IMR-90 (cell line): Measurements from ENCODE around the gene COL4A2. TPM values are rescaled to one million over a fixed set of nuclear protein-coding genes. Genes with fewer than 3 reads are reported as not detected.

Experiments used
- ATAC-seq: fragments of 200-7000 bp; cut with Tn5 transposase; 2 replicates; pipeline ENCODE4 v1.9.1; 2020; ENCODE audit warnings: low read depth, mild to moderate bottlenecking, moderate library complexity
- BruUV-seq: library from RNA; stranded (reverse); fragments of 400-500 nt; replicated peaks from 2 replicates; lab custom pipeline; 2021; lab: Mats Ljungman, UMichigan
- CTCF ChIA-PET: fragments of 300-600 bp; formaldehyde crosslinking; extraction: SDS; loops from one replicate; lab custom pipeline; 2021; ENCODE audit warnings: antibody characterized with exemption; lab: Yijun Ruan, JAX
- POLR2A ChIA-PET: fragments of 300-600 bp; sonication (Branson Sonifier 250); formaldehyde crosslinking; loops from one replicate; lab custom pipeline; 2022; ENCODE audit warnings: antibody characterized with exemption; ENCODE audit not compliant: unreplicated experiment; lab: Charles Lee
- DNase-seq: peaks from one replicate; pipeline ENCODE4 v3.0.0; 2013
- H2AFZ ChIP-seq: replicated peaks from 2 replicates; pipeline ENCODE3; 2013; ENCODE audit warnings: low read length, mild to moderate bottlenecking; ENCODE audit not compliant: poor library complexity
- H2AK5ac ChIP-seq: 2 replicates; pipeline ENCODE4 v1.6.1; 2013; ENCODE audit warnings: low read depth, low read length, inconsistent platforms
- H2AK9ac ChIP-seq: replicated peaks from 2 replicates; pipeline ENCODE3; 2013; ENCODE audit warnings: mild to moderate bottlenecking, low read depth, low read length, moderate library complexity; ENCODE audit not compliant: poor library complexity
- H2BK120ac ChIP-seq: 2 replicates; pipeline ENCODE4 v1.6.1; 2013; ENCODE audit warnings: low read depth, low read length, inconsistent platforms
- H2BK15ac ChIP-seq: 3 replicates; pipeline ENCODE4 v1.6.1; 2013; ENCODE audit warnings: low read depth, low read length, inconsistent platforms
- H2BK20ac ChIP-seq: 2 replicates; pipeline ENCODE4 v1.6.1; 2013; ENCODE audit warnings: low read depth, mild to moderate bottlenecking, inconsistent platforms, low read length, moderate library complexity
- H2BK5ac ChIP-seq: 2 replicates; pipeline ENCODE4 v1.6.1; 2013; ENCODE audit warnings: mild to moderate bottlenecking, low read depth, low read length, inconsistent platforms; ENCODE audit not compliant: poor library complexity, severe bottlenecking
- H3K14ac ChIP-seq: replicated peaks from 2 replicates; pipeline ENCODE4 v1.6.1; 2013; ENCODE audit warnings: low read depth, low read length, inconsistent platforms
- H3K18ac ChIP-seq: 2 replicates; pipeline ENCODE4 v1.6.1; 2013; ENCODE audit warnings: low read depth, low read length, control low read depth
- H3K23ac ChIP-seq: 2 replicates; pipeline ENCODE4 v1.6.1; 2013; ENCODE audit warnings: low read depth, low read length, inconsistent platforms
- H3K27ac ChIP-seq: 2 replicates; pipeline ENCODE4 v1.5.1; 2013; ENCODE audit warnings: mild to moderate bottlenecking, control low read depth, low read length; ENCODE audit not compliant: insufficient read depth
- H3K27me3 ChIP-seq: 2 replicates; pipeline ENCODE4 v1.6.1; 2013; ENCODE audit warnings: low read length; ENCODE audit not compliant: control insufficient read depth, insufficient read depth
- H3K36me3 ChIP-seq: 2 replicates; pipeline ENCODE4 v1.6.1; 2013; ENCODE audit warnings: low read length, mixed read lengths; ENCODE audit not compliant: control insufficient read depth, insufficient read depth
- H3K4ac ChIP-seq: 2 replicates; pipeline ENCODE4 v1.6.1; 2013; ENCODE audit warnings: low read depth, low read length, inconsistent platforms
- H3K4me1 ChIP-seq: 2 replicates; pipeline ENCODE4 v1.6.1; 2013; ENCODE audit warnings: low read length, mixed read lengths; ENCODE audit not compliant: control insufficient read depth, insufficient read depth
- H3K4me2 ChIP-seq: 2 replicates; pipeline ENCODE4 v1.6.1; 2013; ENCODE audit warnings: low read depth, mild to moderate bottlenecking, control low read depth, low read length, moderate library complexity
- H3K4me3 ChIP-seq: 2 replicates; pipeline ENCODE4 v1.5.1; 2013; ENCODE audit warnings: low read depth, mild to moderate bottlenecking, control low read depth, low read length, moderate library complexity; ENCODE audit not compliant: insufficient read depth
- H3K56ac ChIP-seq: 2 replicates; pipeline ENCODE4 v1.6.1; 2013; ENCODE audit warnings: low read length, inconsistent platforms; ENCODE audit not compliant: insufficient read depth; ENCODE audit errors: extremely low read depth
- H3K79me1 ChIP-seq, 2 experiments: 2 replicates each; pipeline ENCODE4 v1.6.1; 2013; ENCODE audit warnings: low read length in 2 of 2, inconsistent platforms in 1 of 2, low read depth in 1 of 2
- H3K9ac ChIP-seq: 2 replicates; pipeline ENCODE4 v1.6.1; 2013; ENCODE audit warnings: low read depth, low read length, control low read depth
- H3K9me1 ChIP-seq: 2 replicates; pipeline ENCODE4 v1.6.1; 2013; ENCODE audit warnings: low read length, inconsistent platforms; ENCODE audit not compliant: insufficient read depth
- H3K9me3 ChIP-seq: 2 replicates; pipeline ENCODE4 v1.6.1; 2013; ENCODE audit warnings: low read length; ENCODE audit not compliant: control insufficient read depth, insufficient read depth
- H4K20me1 ChIP-seq: 2 replicates; pipeline ENCODE4 v1.6.1; 2013; ENCODE audit warnings: low read length, inconsistent platforms; ENCODE audit not compliant: insufficient read depth
- H4K5ac ChIP-seq: 2 replicates; pipeline ENCODE4 v1.6.1; 2013; ENCODE audit warnings: mild to moderate bottlenecking, low read depth, low read length, control low read depth
- H4K8ac ChIP-seq, 2 experiments: 2 replicates each; pipeline ENCODE4 v1.6.1; 2013; ENCODE audit warnings: low read depth in 2 of 2, low read length in 2 of 2, control low read depth in 1 of 2, inconsistent platforms in 1 of 2
- H4K91ac ChIP-seq: 2 replicates; pipeline ENCODE4 v1.6.1; 2013; ENCODE audit warnings: low read depth, low read length, inconsistent platforms; ENCODE audit not compliant: insufficient read depth
- BHLHE40 ChIP-seq: fragments of 150-350 bp; IDR thresholded peaks from 2 replicates; pipeline ENCODE4 v1.6.1; 2016; ENCODE audit warnings: mild to moderate bottlenecking, low read depth, low read length
- CEBPB ChIP-seq: IDR thresholded peaks from 2 replicates; pipeline ENCODE4 v1.6.1; 2012; ENCODE audit warnings: low read depth, low read length, improper control_type of control experiment
- CHD1 ChIP-seq: IDR thresholded peaks from 2 replicates; pipeline ENCODE4 v1.6.1; 2012; ENCODE audit warnings: low read depth, low read length, improper control_type of control experiment
- FOS ChIP-seq: fragments of 150-350 bp; IDR thresholded peaks from 2 replicates; pipeline ENCODE4 v1.6.1; 2016; ENCODE audit warnings: low read depth, low read length
- MAZ ChIP-seq: IDR thresholded peaks from 2 replicates; pipeline ENCODE4 v1.6.1; 2012; ENCODE audit warnings: low read depth, mild to moderate bottlenecking, low read length, improper control_type of control experiment, moderate library complexity, borderline replicate concordance
- MXI1 ChIP-seq: IDR thresholded peaks from 2 replicates; pipeline ENCODE4 v1.6.1; 2012; ENCODE audit warnings: low read depth, mild to moderate bottlenecking, low read length, moderate library complexity, borderline replicate concordance
- NFE2L2 ChIP-seq: fragments of 150-350 bp; IDR thresholded peaks from 2 replicates; pipeline ENCODE4 v1.6.1; 2016; ENCODE audit warnings: low read depth, mild to moderate bottlenecking, low read length
- POLR2A ChIP-seq: IDR thresholded peaks from 2 replicates; pipeline ENCODE4 v1.6.1; 2012; ENCODE audit warnings: mild to moderate bottlenecking, low read depth, low read length
- RAD21 ChIP-seq: IDR thresholded peaks from 2 replicates; pipeline ENCODE4 v1.6.1; 2012; ENCODE audit warnings: low read length, improper control_type of control experiment
- RCOR1 ChIP-seq: IDR thresholded peaks from 2 replicates; pipeline ENCODE4 v1.6.1; 2012; ENCODE audit warnings: mild to moderate bottlenecking, low read length, improper control_type of control experiment; ENCODE audit not compliant: insufficient replicate concordance
- SMC3 ChIP-seq: fragments of 150-350 bp; IDR thresholded peaks from 2 replicates; pipeline ENCODE4 v1.6.1; 2016; ENCODE audit warnings: low read depth, mild to moderate bottlenecking, antibody characterized with exemption, low read length, moderate library complexity
- WGBS, 2 experiments: methylation state at CpG; one replicate each; pipeline versions ENCODE4 v1.1.5 to v1.1.7; 2013; ENCODE audit warnings: missing lambda C conversion rate in 2 of 2; ENCODE audit not compliant: insufficient read length in 1 of 2; ENCODE audit errors: extremely low coverage in 2 of 2; 5-methylcytosine and 5-hydroxymethylcytosine counted together
- dilution Hi-C: fragments of 300-500 bp; cut with HindIII; formaldehyde crosslinking; loops from one replicate; pipeline ENCODE4 v1.14.3; 2018; ENCODE audit warnings: low sequenced_read_pairs; ENCODE audit not compliant: unreplicated experiment
- in situ Hi-C: fragments of 300-500 bp; cut with MboI; formaldehyde crosslinking; loops from 3 replicates; pipeline ENCODE4 v1.14.3; 2019; ENCODE audit warnings: low sequenced_read_pairs, inconsistent platforms, mixed read lengths
- intact Hi-C: fragments of 100-400 bp; cut with micrococcal nuclease; formaldehyde crosslinking; loops from 2 replicates; pipeline ENCODE4 v1.10.0; 2022
- polyA plus RNA-seq, 3 experiments: library from polyadenylated mRNA; depleted of rRNA; stranded (reverse); fragments of >200 nt; gene quantifications; 2 replicates each; pipeline ENCODE4 v1.2.3, GENCODE V29; 2012; ENCODE audit warnings: low replicate concordance in 1 of 3
- total RNA-seq: library from RNA; depleted of rRNA; stranded (reverse); fragments of >200 nt; gene quantifications from 2 replicates; pipeline ENCODE4 v1.2.3, GENCODE V29; 2012
- TF ChIP-seq, protein P1 (sequence below): fragments of 150-350 bp; IDR thresholded peaks from 2 replicates; pipeline ENCODE4 v1.6.1; 2017; ENCODE audit warnings: mild to moderate bottlenecking, antibody characterized with exemption, low read length, low read depth

Gene COL4A2
- total and polyA plus RNA-seq, 2 of the 4 experiments (the other 2 are of a cell fraction) = 90.7 to 457 TPM

DNA sequence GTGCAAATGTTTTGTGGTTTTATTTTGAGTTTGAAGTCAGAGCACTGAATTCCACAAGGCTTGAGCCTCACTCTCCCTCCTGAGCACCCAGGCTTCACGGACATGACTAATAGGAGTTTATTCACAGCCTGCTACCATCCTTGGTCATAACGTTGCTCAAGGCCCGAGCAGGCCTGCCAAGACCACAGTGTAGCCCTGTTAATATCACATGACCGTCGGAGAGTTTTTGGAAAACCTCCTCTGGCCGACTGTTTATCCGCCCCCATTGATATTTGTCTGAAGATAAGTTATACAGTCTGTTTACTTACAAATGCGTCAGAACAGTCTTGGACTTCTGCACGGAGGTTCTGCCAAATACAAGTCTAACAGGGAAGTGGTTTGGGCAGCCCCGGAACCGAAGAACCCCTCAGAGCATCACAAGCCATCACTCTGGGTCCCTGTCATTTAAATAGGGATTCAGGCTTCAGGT lies 89.9 kb downstream of the COL4A2 start (continued):
- 0 out of 2 replicates have a peak, but pooled peaks have one; percentile 34 for TF ChIP-seq NFE2L2

DNA sequence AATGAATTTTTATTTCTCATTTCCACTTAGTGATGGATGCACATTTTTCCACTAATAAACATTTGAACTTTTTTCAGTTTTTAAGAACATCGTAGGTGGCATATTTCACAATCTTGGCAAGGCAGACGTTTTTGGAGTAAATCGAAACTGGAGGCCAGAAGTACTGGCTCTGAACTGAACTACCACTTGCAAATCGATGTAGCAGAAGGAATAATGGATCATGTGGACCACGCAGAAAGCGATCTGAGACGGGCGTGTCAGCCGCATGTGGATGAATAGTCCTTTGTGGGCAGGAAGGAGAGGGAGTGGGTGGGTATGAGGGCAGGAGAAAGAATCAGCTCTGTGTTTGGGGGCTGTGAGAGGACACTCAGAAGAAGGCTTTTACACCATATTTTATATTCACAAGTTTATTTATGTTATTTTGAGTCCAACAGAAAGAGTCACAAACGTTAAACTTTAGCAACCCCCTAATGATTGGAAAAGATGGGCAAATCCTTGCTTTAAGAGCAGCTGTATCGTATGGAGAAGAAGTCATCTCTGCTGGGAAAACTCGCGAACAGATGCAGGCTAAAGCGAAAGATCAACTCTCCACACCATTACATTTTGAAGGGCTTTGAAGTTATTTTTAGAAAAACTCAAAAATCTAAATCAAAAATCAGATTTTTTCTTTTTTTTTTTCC lies 90.5 kb downstream of the COL4A2 start:
- POLR2A ChIA-PET = interaction anchor here (1.4 kb wide), 1 partner anchor 91 kb away, joined by 4 read pairs; the partner anchor contains the start of gene COL4A1

More for the DNA sequence above, 90.5 kb downstream of the COL4A2 start:
- Histone ChIP-seq H3K79me1 (peaks cover 25 to 69% of the 10 kb centered on the region in 2 experiments), H3K27me3 (no peaks in the 10 kb centered on the region), H2BK15ac (peak overlapping the region; percentile 84), H2BK5ac (peak overlapping the region; percentile 98), H3K4me1 (peaks cover 29% of the 10 kb centered on the region), H2AK5ac (peak overlapping the region; percentile 99), H3K4me2 (peak overlapping the region; percentile 92), H2BK120ac (peak overlapping the region; percentile 96), H2BK20ac (peak overlapping the region; percentile 86), H3K56ac (peak overlapping the region; percentile 94), H3K9ac (peak overlapping the region; percentile 89), H3K4me3 (peak overlapping the region; percentile 37), H2AFZ (peak overlapping the region; percentile 38), H3K4ac (peak overlapping the region; percentile 96), H4K91ac (peak overlapping the region; percentile 97), H4K20me1 (no peaks in the 10 kb centered on the region), H3K36me3 (peaks cover 3% of the 10 kb centered on the region; the same call in 1 of the 2 replicates), H4K8ac (peak overlapping the region; percentile 52 to 80), H3K14ac (peak overlapping the region; percentile 87), H4K5ac (peak overlapping the region; percentile 95), H2AK9ac (peak overlapping the region; percentile 88), H3K27ac (peak overlapping the region; percentile 98), H3K23ac (peak overlapping the region; percentile 83), H3K18ac (peak overlapping the region; percentile 98), H3K9me1 (peaks cover 23% of the 10 kb centered on the region), H3K9me3 (no peaks in the 10 kb centered on the region)
- dilution Hi-C loops (no loop called here), in situ Hi-C loops (no loop called here), intact Hi-C loops (loop anchor here (2.0 kb wide), 2 partner anchors 15 to 57 kb away; no protein-coding TSS in a partner anchor)
- 0% methylated on average over 4 of the region's 14 CpGs; no CpG with 5 or more reads in 1 of the 2 experiments for WGBS, 2 experiments
- ATAC-seq = peak; percentile 7
- CTCF ChIA-PET = no interaction called here
- DNase-seq = peak; percentile 85
- BruUV-seq = TSS peak; percentile 3
- TF ChIP-seq NFE2L2 (no peak), MAZ (peak; percentile 32; the same call in 1 of the 2 replicates), CHD1 (peak; percentile 88), BHLHE40 (0 out of 2 replicates have a peak, but pooled peaks have one; percentile 8), SMC3 (no peak), POLR2A (peak; percentile 83), RCOR1 (no peak), RAD21 (no peak), FOS (peak; percentile 12; the same call in 1 of the 2 replicates), CEBPB (peak; percentile 90), MXI1 (no peak)
- TF ChIP-seq, protein P1, sequence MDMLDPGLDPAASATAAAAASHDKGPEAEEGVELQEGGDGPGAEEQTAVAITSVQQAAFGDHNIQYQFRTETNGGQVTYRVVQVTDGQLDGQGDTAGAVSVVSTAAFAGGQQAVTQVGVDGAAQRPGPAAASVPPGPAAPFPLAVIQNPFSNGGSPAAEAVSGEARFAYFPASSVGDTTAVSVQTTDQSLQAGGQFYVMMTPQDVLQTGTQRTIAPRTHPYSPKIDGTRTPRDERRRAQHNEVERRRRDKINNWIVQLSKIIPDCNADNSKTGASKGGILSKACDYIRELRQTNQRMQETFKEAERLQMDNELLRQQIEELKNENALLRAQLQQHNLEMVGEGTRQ = peak; percentile 33; the same call in 1 of the 2 replicates
